Mesenchymal stem cell (in vitro differentiated cells and primary cell): ENCODE data around the gene SELENOW.
"Not testable (repeated sequence)": the region's sequence is repeated elsewhere in the genome, so short reads cannot be mapped to it uniquely, and the experiment has no call there.

Experiments used
- DNase-seq: peaks from one replicate; pipeline ENCODE4 v3.0.0-alpha.2; 2013
- H2AFZ ChIP-seq: one replicate; pipeline ENCODE4 v1.6.1; 2013; ENCODE audit warnings: low read depth, mild to moderate bottlenecking, control low read depth, inconsistent platforms, low read length, moderate library complexity
- H2AK5ac ChIP-seq: 2 replicates; pipeline ENCODE4 v1.6.1; 2013; ENCODE audit warnings: low read length, moderate library complexity, mild to moderate bottlenecking, inconsistent platforms; ENCODE audit not compliant: severe bottlenecking
- H2BK120ac ChIP-seq: one replicate; pipeline ENCODE4 v1.6.1; 2013; ENCODE audit warnings: low read depth, mild to moderate bottlenecking, inconsistent platforms, low read length, moderate library complexity
- H2BK12ac ChIP-seq, 2 experiments: one replicate each; pipeline ENCODE4 v1.6.1; 2013; ENCODE audit warnings: inconsistent platforms in 2 of 2, low read length in 2 of 2, mild to moderate bottlenecking in 2 of 2, moderate library complexity in 2 of 2, control low read depth in 1 of 2
- H2BK15ac ChIP-seq: one replicate; pipeline ENCODE4 v1.6.1; 2013; ENCODE audit warnings: mild to moderate bottlenecking, low read depth, inconsistent platforms; ENCODE audit not compliant: poor library complexity, severe bottlenecking
- H2BK5ac ChIP-seq: 2 replicates; pipeline ENCODE4 v1.6.1; 2013; ENCODE audit warnings: low read depth, mild to moderate bottlenecking, low read length, control low read depth, inconsistent platforms; ENCODE audit not compliant: poor library complexity, severe bottlenecking
- H3K14ac ChIP-seq, 2 experiments: one replicate each; pipeline ENCODE4 v1.6.1; 2013; ENCODE audit warnings: inconsistent platforms in 2 of 2, low read length in 2 of 2, control low read depth in 1 of 2, mild to moderate bottlenecking in 1 of 2, moderate library complexity in 1 of 2
- H3K18ac ChIP-seq, 2 experiments: one replicate each; pipeline ENCODE4 v1.6.1; 2013; ENCODE audit warnings: inconsistent platforms in 2 of 2, low read length in 2 of 2, control low read depth in 1 of 2, low read depth in 1 of 2, mild to moderate bottlenecking in 1 of 2
- H3K23ac ChIP-seq, 2 experiments: one replicate each; pipeline ENCODE4 v1.6.1; 2013; ENCODE audit warnings: inconsistent platforms in 2 of 2, low read length in 2 of 2, mild to moderate bottlenecking in 2 of 2, moderate library complexity in 2 of 2, control low read depth in 1 of 2
- H3K27ac ChIP-seq: 2 replicates; pipeline ENCODE4 v1.5.1; 2013; ENCODE audit warnings: mild to moderate bottlenecking, moderate library complexity, low read length, control low read depth, inconsistent platforms; ENCODE audit not compliant: poor library complexity, severe bottlenecking
- H3K27me3 ChIP-seq, 2 experiments: 2 replicates each; pipeline versions ENCODE4 v1.6.1 to v1.7.0; 2013; ENCODE audit warnings: low read length in 2 of 2, mild to moderate bottlenecking in 2 of 2, moderate library complexity in 2 of 2, control low read depth in 1 of 2, inconsistent platforms in 1 of 2; ENCODE audit not compliant: control insufficient read depth in 1 of 2, insufficient read depth in 1 of 2
- H3K36me3 ChIP-seq, 2 experiments: 2 replicates each; pipeline versions ENCODE4 v1.6.1 to v1.7.0; 2013; ENCODE audit warnings: low read length in 2 of 2, control low read depth in 1 of 2, inconsistent platforms in 1 of 2, low read depth in 1 of 2, mild to moderate bottlenecking in 1 of 2; ENCODE audit not compliant: insufficient read depth in 2 of 2, control insufficient read depth in 1 of 2
- H3K4ac ChIP-seq, 2 experiments: one replicate each; pipeline ENCODE4 v1.6.1; 2013; ENCODE audit warnings: inconsistent platforms in 2 of 2, low read length in 2 of 2, mild to moderate bottlenecking in 2 of 2, moderate library complexity in 2 of 2, control low read depth in 1 of 2, low read depth in 1 of 2
- H3K4me1 ChIP-seq: 2 replicates; pipeline ENCODE4 v1.6.1; 2013; ENCODE audit warnings: low read depth, low read length, control low read depth; ENCODE audit not compliant: control insufficient read depth, insufficient read depth
- H3K4me2 ChIP-seq: 2 replicates; pipeline ENCODE4 v1.6.1; 2013; ENCODE audit warnings: low read length, mild to moderate bottlenecking, inconsistent platforms; ENCODE audit not compliant: poor library complexity, severe bottlenecking
- H3K4me3 ChIP-seq, 2 experiments: 2 replicates each; pipeline versions ENCODE4 v1.5.1 to v1.7.0; 2013; ENCODE audit warnings: low read length in 2 of 2, mild to moderate bottlenecking in 2 of 2, control low read depth in 1 of 2, low read depth in 1 of 2; ENCODE audit not compliant: insufficient read depth in 1 of 2
- H3K79me1 ChIP-seq: replicated peaks from 2 replicates; pipeline ENCODE4 v1.6.1; 2013; ENCODE audit warnings: mild to moderate bottlenecking, control low read depth, low read length, inconsistent platforms; ENCODE audit not compliant: poor library complexity, severe bottlenecking
- H3K9ac ChIP-seq: 2 replicates; pipeline ENCODE4 v1.7.0; 2013; ENCODE audit warnings: mild to moderate bottlenecking, low read length, moderate library complexity
- H3K9me3 ChIP-seq: 2 replicates; pipeline ENCODE4 v1.7.0; 2013; ENCODE audit warnings: mild to moderate bottlenecking, low read length; ENCODE audit not compliant: control insufficient read depth
- H4K8ac ChIP-seq: one replicate; pipeline ENCODE4 v1.6.1; 2013; ENCODE audit warnings: inconsistent platforms, mild to moderate bottlenecking, low read length, moderate library complexity
- H4K91ac ChIP-seq: one replicate; pipeline ENCODE4 v1.6.1; 2013; ENCODE audit warnings: mild to moderate bottlenecking, low read length, inconsistent platforms
- WGBS: methylation state at CpG from one replicate; pipeline ENCODE4 v1.1.7; 2013; ENCODE audit warnings: mixed read lengths; 5-methylcytosine and 5-hydroxymethylcytosine counted together

The SELENOW gene

GRCh38 chr19:47762151-47762550 is 16.4 kb upstream of the SELENOW start:
- Histone ChIP-seq H3K4ac (no peak overlapping the region), H3K27ac (no peak overlapping the region), H2BK15ac (no peak overlapping the region), H3K18ac (no peak overlapping the region), H4K8ac (no peak overlapping the region), H2AFZ (no peak overlapping the region), H3K4me2 (no peak overlapping the region), H4K91ac (no peak overlapping the region), H3K23ac (no peak overlapping the region), H3K27me3 (no peaks in the 10 kb centered on the region), H3K9ac (no peak overlapping the region), H3K14ac (no peak overlapping the region), H2BK12ac (no peak overlapping the region), H3K4me3 (no peak overlapping the region), H2BK5ac (no peak overlapping the region), H2AK5ac (no peak overlapping the region), H2BK120ac (no peak overlapping the region), H3K36me3 (peaks cover 28 to 30% of the 10 kb centered on the region in 2 experiments), H3K4me1 (peaks cover 5% of the 10 kb centered on the region), H3K9me3 (no peaks in the 10 kb centered on the region), H3K79me1 (no peaks in the 10 kb centered on the region)
- DNase-seq = no peak
- 65% methylated on average over 3 of the region's 3 CpGs for WGBS

GRCh38 chr19:47762615-47763308 is 15.7 kb upstream of the SELENOW start:
- Histone ChIP-seq H2BK12ac (no peak overlapping the region), H3K9ac (no peak overlapping the region), H3K79me1 (no peaks in the 10 kb centered on the region), H4K8ac (no peak overlapping the region), H3K14ac (peak overlapping the region in 1 of 2 experiments; percentile 28), H2BK15ac (no peak overlapping the region), H3K4me3 (no peak overlapping the region), H3K4me1 (peaks cover 5% of the 10 kb centered on the region), H3K4ac (no peak overlapping the region), H3K23ac (no peak overlapping the region), H3K18ac (no peak overlapping the region), H2BK5ac (no peak overlapping the region), H2AFZ (no peak overlapping the region), H2BK120ac (no peak overlapping the region), H3K36me3 (peaks cover 22 to 24% of the 10 kb centered on the region in 2 experiments), H3K4me2 (no peak overlapping the region), H3K9me3 (no peaks in the 10 kb centered on the region), H3K27ac (no peak overlapping the region), H2AK5ac (no peak overlapping the region), H4K91ac (no peak overlapping the region), H3K27me3 (no peaks in the 10 kb centered on the region)
- WGBS = 85% methylated on average over 16 of the region's 18 CpGs
- no peak for DNase-seq

- H2AFZ ChIP-seq, H3K4me1 ChIP-seq, H2BK5ac ChIP-seq, H2AK5ac ChIP-seq, H3K79me1 ChIP-seq, H3K4me2 ChIP-seq, H3K23ac ChIP-seq, H4K91ac ChIP-seq, H3K36me3 ChIP-seq, DNase-seq, H3K14ac ChIP-seq, H3K4me3 ChIP-seq, H3K4ac ChIP-seq, H3K9me3 ChIP-seq, H3K9ac ChIP-seq, H2BK15ac ChIP-seq, H2BK120ac ChIP-seq, H3K27ac ChIP-seq, H4K8ac ChIP-seq, H3K27me3 ChIP-seq, H3K18ac ChIP-seq, H2BK12ac ChIP-seq: not testable (repeated sequence)
- WGBS = 100% methylated on average over 1 of the region's 3 CpGs
Measured at GRCh38 chr19:47764705-47765104, 13.8 kb upstream of the SELENOW start.

- Histone ChIP-seq H4K8ac (no peak overlapping the region), H3K36me3 (peaks cover 2 to 3% of the 10 kb centered on the region in 2 experiments), H3K4ac (no peak overlapping the region), H3K4me2 (no peak overlapping the region), H3K23ac (no peak overlapping the region), H3K9me3 (no peaks in the 10 kb centered on the region), H3K4me1 (peaks cover 5% of the 10 kb centered on the region), H2BK120ac (no peak overlapping the region), H2BK5ac (no peak overlapping the region), H2AK5ac (no peak overlapping the region), H3K27ac (no peak overlapping the region), H4K91ac (no peak overlapping the region), H2BK15ac (peak overlapping the region; percentile 41), H2AFZ (no peak overlapping the region), H2BK12ac (no peak overlapping the region), H3K79me1 (no peaks in the 10 kb centered on the region), H3K27me3 (peaks cover 0 to 5% of the 10 kb centered on the region in 2 experiments), H3K4me3 (no peak overlapping the region), H3K9ac (peak overlapping the region; percentile 41), H3K14ac (no peak overlapping the region), H3K18ac (no peak overlapping the region)
- peak; percentile 72 for DNase-seq
- WGBS = 35% methylated on average over 19 of the region's 19 CpGs
Measured at GRCh38 chr19:47765523-47766358, 12.8 kb upstream of the SELENOW start.
